K562 (cell line): ENCODE data around the gene SHANK1. TPM values are rescaled to one million over a fixed set of nuclear protein-coding genes. Genes with fewer than 3 reads are reported as not detected.

ENCODE experiments used
- CTCF ChIP-seq, 3 experiments: IDR thresholded peaks in 2 of 3; conservative IDR thresholded peaks in 1 of 3; 2 replicates each; pipeline ENCODE4 v1.5.1; 2011 to 2012; ENCODE audit warnings: low read length in 3 of 3, mild to moderate bottlenecking in 3 of 3, control low read depth in 2 of 3, improper control_type of control experiment in 1 of 3, inconsistent platforms in 1 of 3, low read depth in 1 of 3, mixed read lengths in 1 of 3, moderate library complexity in 1 of 3; ENCODE audit not compliant: insufficient read depth in 2 of 3
- ERF ChIP-seq: fragments of 450-650 bp; formaldehyde crosslinking; IDR thresholded peaks from 2 replicates; pipeline ENCODE4 v1.4.0; 2020; ENCODE audit warnings: mild to moderate bottlenecking, mixed read lengths
- GTF2E2 ChIP-seq: fragments of 200-800 bp; sonication (Bioruptor generic); IDR thresholded peaks from 2 replicates; pipeline ENCODE4 v1.6.1; 2016; ENCODE audit warnings: missing genetic modification characterization, missing compliant biosample characterization
- HOXB6 ChIP-seq: fragments of 250-450 bp; sonication (Bioruptor Pico); IDR thresholded peaks from 2 replicates; pipeline ENCODE4 v1.5.1; 2022; ENCODE audit warnings: mild to moderate bottlenecking, borderline replicate concordance
- NONO ChIP-seq, 2 experiments: fragments of 200-400 bp in 1 of 2; fragments of 450-650 bp in 1 of 2; formaldehyde crosslinking in 1 of 2; IDR thresholded peaks; 2 replicates each; pipeline ENCODE4 v1.6.1; 2017; ENCODE audit warnings: low read depth in 2 of 2, mild to moderate bottlenecking in 2 of 2, moderate library complexity in 2 of 2, low read length in 1 of 2
- PML ChIP-seq: IDR thresholded peaks from 2 replicates; pipeline ENCODE4 v1.6.1; 2012; ENCODE audit warnings: low read length, inconsistent platforms
- SLC30A9 ChIP-seq: fragments of 250-450 bp; sonication (Bioruptor Pico); IDR thresholded peaks from 2 replicates; pipeline ENCODE4 v1.8.0; 2022; ENCODE audit warnings: mild to moderate bottlenecking, moderate library complexity
- TGIF2 ChIP-seq: sonication (generic); formaldehyde crosslinking; IDR thresholded peaks from 2 replicates; pipeline ENCODE4 v1.8.1; 2022; ENCODE audit warnings: mild to moderate bottlenecking, missing genetic modification reagents, moderate library complexity
- USF1 ChIP-seq: sonication (generic); formaldehyde crosslinking; IDR thresholded peaks from 2 replicates; pipeline ENCODE4 v1.9.0; 2022; ENCODE audit warnings: mild to moderate bottlenecking, missing genetic modification reagents
- ZBTB11 ChIP-seq, 3 experiments: fragments of 200-800 bp in 1 of 3; fragments of 250-450 bp in 1 of 3; fragments of 450-650 bp in 1 of 3; sonication (Bioruptor Pico) in 1 of 3; sonication (Bioruptor generic) in 1 of 3; formaldehyde crosslinking in 1 of 3; IDR thresholded peaks; 2 replicates each; pipeline versions ENCODE4 v1.6.1 to v1.8.0; 2016 to 2022; ENCODE audit warnings: mild to moderate bottlenecking in 2 of 3, missing genetic modification characterization in 2 of 3, missing compliant biosample characterization in 1 of 3, moderate library complexity in 1 of 3
- ZNF740 ChIP-seq, 3 experiments: fragments of 200-800 bp in 1 of 3; sonication (Bioruptor generic) in 1 of 3; sonication (generic) in 1 of 3; formaldehyde crosslinking in 1 of 3; IDR thresholded peaks; 2 replicates each; pipeline versions ENCODE4 v1.6.1 to v1.8.0; 2016 to 2022; ENCODE audit warnings: mild to moderate bottlenecking in 2 of 3, missing compliant biosample characterization in 2 of 3, missing genetic modification characterization in 2 of 3, missing genetic modification reagents in 1 of 3
- polyA plus RNA-seq, 8 experiments: library from polyadenylated mRNA; depleted of rRNA in 4 of 8; stranded (reverse) in 5 of 8; unstranded in 3 of 8; fragments of >200 nt; fragmentation: Nextera tagmentation in 2 of 8; fragmentation: Illumina TruSeq in 1 of 8; extraction: Ambion mirVana in 2 of 8; extraction: Trizol in 1 of 8; gene quantifications; 2 replicates each; pipeline versions ENCODE4 v1.2.1 to v1.2.3, GENCODE V29; 2011 to 2014; ENCODE audit warnings: inconsistent platforms in 1 of 8, missing spikeins in 1 of 8
- total RNA-seq, 7 experiments: library from RNA; depleted of rRNA in 6 of 7; stranded (reverse); fragments of >200 nt in 6 of 7; fragmentation: Illumina TruSeq in 2 of 7; extraction: Trizol in 2 of 7; gene quantifications; 2 replicates each; pipeline versions ENCODE4 v1.2.1 to v1.2.3, GENCODE V29; 2011 to 2021; ENCODE audit warnings: low replicate concordance in 1 of 7

Gene SHANK1
- total and polyA plus RNA-seq, 9 of the 15 experiments (the other 6 are each of a cell fraction or from before 2014, with no cell fraction given), result 0.33 to 1.3 (median 0.55) TPM; not detected in 2

DNA sequence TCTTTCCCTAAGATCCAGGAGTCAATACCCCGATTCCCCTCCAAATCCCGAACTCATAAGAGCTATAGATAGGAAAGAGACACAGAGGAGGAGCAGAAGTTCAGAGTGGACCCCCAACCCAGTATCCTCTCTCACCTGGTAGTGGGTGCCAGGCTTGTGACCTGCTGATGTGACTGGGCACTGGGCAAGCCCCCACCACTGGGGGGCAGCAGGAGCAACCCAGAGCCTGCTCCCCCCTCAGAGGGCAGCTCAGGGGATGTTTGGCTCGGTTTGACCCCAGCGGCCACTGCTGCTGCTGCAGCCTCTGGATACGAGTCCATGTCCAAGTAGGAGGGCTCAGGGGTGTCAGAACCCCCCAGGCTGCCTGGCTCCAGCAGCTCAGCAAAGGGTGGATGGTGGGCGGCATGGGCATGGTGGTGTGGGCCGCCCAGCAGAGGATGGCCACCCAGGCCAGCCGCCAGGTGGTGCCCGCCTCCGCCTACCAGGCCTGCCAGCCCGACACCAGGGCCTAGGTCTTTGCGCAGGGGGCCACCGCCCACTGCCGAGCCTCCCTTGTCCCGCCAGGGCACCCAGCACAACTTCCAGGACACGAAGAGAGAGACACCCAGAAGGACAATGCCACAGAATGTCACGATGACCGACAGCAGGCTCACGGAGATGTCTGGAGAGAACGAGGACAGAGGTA is 87.3 kb downstream of the SHANK1 start (continued):
- TF ChIP-seq SLC30A9 (CRISPR knock-in tag), result no peak
- no peak for TF ChIP-seq TGIF2 (CRISPR knock-in tag)
- TF ChIP-seq ZBTB11 (CRISPR knock-in tag; IDR thresholded peaks at IDR 0.05), result no peak
- TF ChIP-seq NONO (IDR thresholded peaks at IDR 0.05; ENCODE audit: low read depth in 2 of 2, low read length in 1 of 2), result no peak
- no peak for TF ChIP-seq HOXB6 (CRISPR knock-in tag)
- no peak for TF ChIP-seq ERF (CRISPR knock-in tag)
- no peak for TF ChIP-seq GTF2E2 (tag)
- peak; percentile 43 to 85 (median 51) for TF ChIP-seq CTCF (IDR thresholded peaks at IDR 0.05 in 2 of 3, conservative IDR thresholded peaks at IDR 0.05 in 1 of 3; ENCODE audit: insufficient read depth in 2 of 3, low read depth in 1 of 3, low read length in 3 of 3)
- peak; percentile 56; the same call in 1 of the 2 replicates for TF ChIP-seq ZNF740 (CRISPR knock-in tag; IDR thresholded peaks at IDR 0.05)
- no peak for TF ChIP-seq ZNF740 (tag; IDR thresholded peaks at IDR 0.05)
- no peak for TF ChIP-seq USF1
- TF ChIP-seq PML, result no peak
